Caco-2 (cell line): Measurements from ENCODE around the gene ELOVL2. TPM values are rescaled to one million over a fixed set of nuclear protein-coding genes. Genes with fewer than 3 reads are reported as not detected.

Experiments used
- BruUV-seq: library from RNA; stranded (reverse); fragments of 400-500 nt; replicated peaks from 2 replicates; lab custom pipeline; 2021; lab: Mats Ljungman, UMichigan
- CTCF ChIA-PET: fragments of 300-600 bp; sonication (Branson Sonifier 250); formaldehyde crosslinking; loops from one replicate; lab custom pipeline; 2022; ENCODE audit warnings: antibody characterized with exemption; lab: Charles Lee
- POLR2A ChIA-PET: fragments of 300-600 bp; sonication (Branson Sonifier 250); formaldehyde crosslinking; loops from one replicate; lab custom pipeline; 2022; ENCODE audit warnings: antibody characterized with exemption; lab: Charles Lee
- DNase-seq, 2 experiments: peaks; one replicate each; pipeline versions ENCODE4 v3.0.0 to v3.0.0-alpha.2; 2020 to 2022
- H3K27me3 ChIP-seq: replicated peaks from 2 replicates; pipeline ENCODE4 v1.6.0; 2011; ENCODE audit warnings: low read length; ENCODE audit not compliant: control insufficient read depth, insufficient read depth
- H3K36me3 ChIP-seq: 2 replicates; pipeline ENCODE4 v1.5.1; 2011; ENCODE audit warnings: low read length; ENCODE audit not compliant: control insufficient read depth, insufficient read depth
- H3K4me1 ChIP-seq: fragments of 250-450 bp; sonication (Bioruptor Pico); 2 replicates; pipeline ENCODE4 v1.5.1; 2020; ENCODE audit warnings: mild to moderate bottlenecking
- H3K4me3 ChIP-seq: 2 replicates; pipeline ENCODE4 v1.5.1; 2011; ENCODE audit warnings: low read depth, mild to moderate bottlenecking, control low read depth, low read length
- H3K9me3 ChIP-seq: fragments of 250-450 bp; sonication (Bioruptor Pico); 2 replicates; pipeline ENCODE4 v1.5.1; 2020; ENCODE audit warnings: mild to moderate bottlenecking, moderate library complexity
- H3K27ac Mint-ChIP-seq: one replicate; pipeline ENCODE4 v1.8.0; 2022; ENCODE audit warnings: mixed read lengths; ENCODE audit not compliant: unreplicated experiment
- H3K27me3 Mint-ChIP-seq: one replicate; pipeline ENCODE4 v1.8.0; 2022; ENCODE audit warnings: mixed read lengths; ENCODE audit not compliant: insufficient read depth, unreplicated experiment
- H3K36me3 Mint-ChIP-seq: one replicate; pipeline ENCODE4 v1.8.0; 2022; ENCODE audit warnings: mild to moderate bottlenecking, mixed read lengths; ENCODE audit not compliant: insufficient read depth, unreplicated experiment
- H3K4me1 Mint-ChIP-seq: one replicate; pipeline ENCODE4 v1.8.0; 2022; ENCODE audit warnings: low read depth, mixed read lengths; ENCODE audit not compliant: unreplicated experiment
- H3K4me3 Mint-ChIP-seq: one replicate; pipeline ENCODE4 v1.8.0; 2022; ENCODE audit warnings: mild to moderate bottlenecking, moderate library complexity, mixed read lengths; ENCODE audit not compliant: unreplicated experiment
- H3K9me3 Mint-ChIP-seq: one replicate; pipeline ENCODE4 v1.8.0; 2022; ENCODE audit warnings: mixed read lengths; ENCODE audit not compliant: unreplicated experiment
- CTCF ChIP-seq, 2 experiments: fragments of 200-600 bp in 1 of 2; IDR thresholded peaks; 1 replicate in 1 of 2; 2 replicates in 1 of 2; pipeline versions ENCODE4 v1.5.1 to v1.8.0; 2011 to 2022; ENCODE audit warnings: antibody characterized with exemption in 1 of 2, control low read depth in 1 of 2, inconsistent platforms in 1 of 2, low read depth in 1 of 2, low read length in 1 of 2, mild to moderate bottlenecking in 1 of 2, moderate library complexity in 1 of 2; ENCODE audit not compliant: insufficient read depth in 1 of 2, severe bottlenecking in 1 of 2, unreplicated experiment in 1 of 2
- intact Hi-C: fragments of 100-400 bp; cut with micrococcal nuclease; formaldehyde crosslinking; loops from one replicate; pipeline ENCODE4 v1.10.0; 2022; ENCODE audit not compliant: unreplicated experiment
- total RNA-seq: library from RNA; stranded (reverse); gene quantifications from 2 replicates; pipeline ENCODE4 v1.2.3, GENCODE V29; 2022

Gene ELOVL2
- total RNA-seq, 1 experiment from 2014 or later = not detected

DNA sequence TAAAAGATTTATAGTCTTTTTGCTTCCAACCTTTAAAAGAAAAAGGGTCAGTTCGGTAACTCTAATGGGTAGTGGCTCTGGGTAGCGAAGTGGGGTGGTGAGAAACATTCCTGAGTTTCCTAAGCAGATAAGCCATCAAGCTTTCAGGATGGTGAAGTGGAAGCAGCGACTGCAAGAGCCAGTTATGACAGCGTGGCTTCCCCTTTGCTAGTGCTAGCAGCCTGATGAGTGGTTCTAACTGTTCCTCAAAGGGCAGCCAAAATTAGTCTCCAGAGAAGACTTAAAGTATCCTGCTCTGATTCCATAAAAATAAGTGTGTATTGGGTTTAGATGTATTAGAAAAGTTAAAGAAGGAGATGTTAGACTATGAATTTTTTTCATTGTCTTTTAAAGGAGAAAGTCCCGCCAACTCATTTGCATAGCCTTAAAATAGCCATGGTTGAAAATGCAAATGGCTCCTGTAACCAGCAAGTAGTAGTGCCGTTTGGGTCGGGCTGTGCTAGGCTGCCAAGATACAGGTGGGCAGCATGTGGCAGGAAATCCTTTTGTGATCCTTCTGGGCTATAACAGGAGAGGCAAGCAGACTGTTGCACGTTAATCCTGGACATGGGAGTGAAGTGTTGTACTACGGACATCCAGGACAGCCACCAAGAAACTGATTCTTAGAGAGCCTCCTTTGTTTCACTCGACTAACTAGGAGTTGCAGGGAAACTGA is 18.0 kb downstream of the ELOVL2 start:
- Histone ChIP-seq H3K4me1 (no peaks in the 10 kb centered on the region), H3K36me3 (no peaks in the 10 kb centered on the region), H3K27me3 (no peaks in the 10 kb centered on the region), H3K4me3 (no peak overlapping the region), H3K9me3 (peaks cover 3% of the 10 kb centered on the region; the same call in 1 of the 2 replicates)
- peaks cover 4% of the 10 kb centered on the region for H3K36me3 Mint-ChIP-seq
- H3K27me3 Mint-ChIP-seq = no peaks in the 10 kb centered on the region
- CTCF ChIA-PET = interaction anchor here (1.1 kb wide), 1 partner anchor 43 kb away, joined by 3 read pairs; no protein-coding TSS in a partner anchor
- no peak for DNase-seq
- H3K4me3 Mint-ChIP-seq = no peak overlapping the region
- POLR2A ChIA-PET = no interaction called here
- intact Hi-C loops = no loop called here
- no peak for TF ChIP-seq CTCF (IDR thresholded peaks at IDR 0.05; ENCODE audit: insufficient read depth in 1 of 2, low read depth in 1 of 2, low read length in 1 of 2, severe bottlenecking in 1 of 2, unreplicated experiment in 1 of 2)
- BruUV-seq = no TSS peak
- H3K9me3 Mint-ChIP-seq = no peaks in the 10 kb centered on the region
- no peak overlapping the region for H3K27ac Mint-ChIP-seq
- no peaks in the 10 kb centered on the region for H3K4me1 Mint-ChIP-seq

DNA sequence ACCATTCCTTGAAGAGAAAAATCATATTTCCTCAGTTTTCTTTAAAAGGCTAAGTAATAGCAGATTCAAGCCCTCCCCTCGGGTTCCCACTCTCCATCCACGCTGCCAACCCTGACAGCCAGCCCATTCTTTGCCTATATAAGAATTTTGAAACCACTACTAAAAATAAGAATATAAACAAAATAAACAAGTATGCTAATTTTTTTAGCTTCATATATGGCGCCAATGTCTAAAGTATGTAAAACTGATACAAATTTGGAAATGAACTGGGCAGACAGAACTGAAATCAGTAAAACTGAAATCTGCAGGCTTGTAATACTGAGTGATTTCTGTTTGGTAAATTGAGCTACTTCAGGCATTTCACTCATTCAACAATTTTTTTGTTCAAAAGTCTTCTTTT is 19.0 kb downstream of the ELOVL2 start:
- DNase-seq = no peak
- no peak overlapping the region for H3K27ac Mint-ChIP-seq
- TF ChIP-seq CTCF (IDR thresholded peaks at IDR 0.05; ENCODE audit: insufficient read depth in 1 of 2, low read depth in 1 of 2, low read length in 1 of 2, severe bottlenecking in 1 of 2, unreplicated experiment in 1 of 2) = no peak
- ChIA-PET CTCF (interaction anchor here (1.1 kb wide), 1 partner anchor 44 kb away, joined by 3 read pairs; no protein-coding TSS in a partner anchor), POLR2A (no interaction called here)
- intact Hi-C loops = no loop called here
- no peak overlapping the region for H3K4me3 Mint-ChIP-seq
- no peaks in the 10 kb centered on the region for H3K27me3 ChIP-seq
- no peaks in the 10 kb centered on the region for H3K27me3 Mint-ChIP-seq
- peaks cover 4% of the 10 kb centered on the region for H3K36me3 Mint-ChIP-seq
- H3K9me3 ChIP-seq = no peaks in the 10 kb centered on the region
- H3K9me3 Mint-ChIP-seq = no peaks in the 10 kb centered on the region
- H3K4me1 Mint-ChIP-seq = no peaks in the 10 kb centered on the region
- no peak overlapping the region for H3K4me3 ChIP-seq
- H3K4me1 ChIP-seq = no peaks in the 10 kb centered on the region
- H3K36me3 ChIP-seq = no peaks in the 10 kb centered on the region
- no TSS peak for BruUV-seq

- no TSS peak for BruUV-seq
- intact Hi-C loops = no loop called here
Observed at GRCh38 chr6:11023032-11023431, 21.1 kb downstream of the ELOVL2 start.

More at GRCh38 chr6:11023032-11023431, 21.1 kb downstream of the ELOVL2 start:
- Mint-ChIP-seq H3K27ac (no peak overlapping the region), H3K4me3 (no peak overlapping the region), H3K36me3 (peaks cover 4% of the 10 kb centered on the region), H3K27me3 (no peaks in the 10 kb centered on the region), H3K4me1 (no peaks in the 10 kb centered on the region), H3K9me3 (no peaks in the 10 kb centered on the region)
- DNase-seq = no peak
- H3K27me3 ChIP-seq = no peaks in the 10 kb centered on the region
- CTCF ChIA-PET = no interaction called here
- H3K36me3 ChIP-seq = no peaks in the 10 kb centered on the region
- POLR2A ChIA-PET = no interaction called here
- H3K4me1 ChIP-seq = 0 out of 2 replicates have a peak, but pooled peaks cover 4% of the 10 kb centered on the region
- no peaks in the 10 kb centered on the region for H3K9me3 ChIP-seq
- no peak for TF ChIP-seq CTCF (IDR thresholded peaks at IDR 0.05; ENCODE audit: insufficient read depth in 1 of 2, low read depth in 1 of 2, low read length in 1 of 2, severe bottlenecking in 1 of 2, unreplicated experiment in 1 of 2)
- H3K4me3 ChIP-seq = no peak overlapping the region
